ENCODE measurements around the gene UFSP1. TPM values are rescaled to one million over a fixed set of nuclear protein-coding genes. Genes with fewer than 3 reads are reported as not detected.

The UFSP1 gene
- total and polyA plus RNA-seq, 2 of the 13 experiments (the other 11 are each of a cell fraction or from before 2014, with no cell fraction given): 0.65 to 3.3 TPM

- ChIA-PET CTCF (ENCODE audit: low intra/inter-chr PET ratio, low total read pairs) (no interaction called here), POLR2A (interaction anchor here (0.6 to 1.1 kb wide), 3 partner anchors 15 to 194 kb away, joined by 3 read pairs; partner anchors contain the start of gene UFSP1)
- TF ChIP-seq ZNF232 (CRISPR knock-in tag; IDR thresholded peaks at IDR 0.05; ENCODE audit: borderline replicate concordance): peak; percentile 2; the same call in 1 of the 2 replicates
- TF ChIP-seq SMYD3 (CRISPR knock-in tag; IDR thresholded peaks at IDR 0.05): 0 out of 2 replicates have a peak, but pooled peaks have one; percentile 7
- TF ChIP-seq ZNF142 (CRISPR knock-in tag; IDR thresholded peaks at IDR 0.05): 0 out of 2 replicates have a peak, but pooled peaks have one; percentile 7
- no peak for TF ChIP-seq IKZF1 (IDR thresholded peaks at IDR 0.05)
- 0 out of 2 replicates have a peak, but pooled peaks have one; percentile 3 for TF ChIP-seq ZNF615 (CRISPR knock-in tag; IDR thresholded peaks at IDR 0.05; ENCODE audit: borderline replicate concordance)
- TF ChIP-seq ZNF746 (CRISPR knock-in tag; IDR thresholded peaks at IDR 0.05): no peak
- TF ChIP-seq, protein P1, sequence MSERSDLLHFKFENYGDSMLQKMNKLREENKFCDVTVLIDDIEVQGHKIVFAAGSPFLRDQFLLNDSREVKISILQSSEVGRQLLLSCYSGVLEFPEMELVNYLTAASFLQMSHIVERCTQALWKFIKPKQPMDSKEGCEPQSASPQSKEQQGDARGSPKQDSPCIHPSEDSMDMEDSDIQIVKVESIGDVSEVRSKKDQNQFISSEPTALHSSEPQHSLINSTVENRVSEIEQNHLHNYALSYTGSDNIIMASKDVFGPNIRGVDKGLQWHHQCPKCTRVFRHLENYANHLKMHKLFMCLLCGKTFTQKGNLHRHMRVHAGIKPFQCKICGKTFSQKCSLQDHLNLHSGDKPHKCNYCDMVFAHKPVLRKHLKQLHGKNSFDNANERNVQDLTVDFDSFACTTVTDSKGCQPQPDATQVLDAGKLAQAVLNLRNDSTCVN (CRISPR knock-in tag; IDR thresholded peaks at IDR 0.05; ENCODE audit: borderline replicate concordance): peak; percentile 6; the same call in 1 of the 2 replicates
- 0 out of 2 replicates have a peak, but pooled peaks have one; percentile 54 for TF ChIP-seq ZNF121 (CRISPR knock-in tag; IDR thresholded peaks at IDR 0.05)
- TF ChIP-seq, protein P2, sequence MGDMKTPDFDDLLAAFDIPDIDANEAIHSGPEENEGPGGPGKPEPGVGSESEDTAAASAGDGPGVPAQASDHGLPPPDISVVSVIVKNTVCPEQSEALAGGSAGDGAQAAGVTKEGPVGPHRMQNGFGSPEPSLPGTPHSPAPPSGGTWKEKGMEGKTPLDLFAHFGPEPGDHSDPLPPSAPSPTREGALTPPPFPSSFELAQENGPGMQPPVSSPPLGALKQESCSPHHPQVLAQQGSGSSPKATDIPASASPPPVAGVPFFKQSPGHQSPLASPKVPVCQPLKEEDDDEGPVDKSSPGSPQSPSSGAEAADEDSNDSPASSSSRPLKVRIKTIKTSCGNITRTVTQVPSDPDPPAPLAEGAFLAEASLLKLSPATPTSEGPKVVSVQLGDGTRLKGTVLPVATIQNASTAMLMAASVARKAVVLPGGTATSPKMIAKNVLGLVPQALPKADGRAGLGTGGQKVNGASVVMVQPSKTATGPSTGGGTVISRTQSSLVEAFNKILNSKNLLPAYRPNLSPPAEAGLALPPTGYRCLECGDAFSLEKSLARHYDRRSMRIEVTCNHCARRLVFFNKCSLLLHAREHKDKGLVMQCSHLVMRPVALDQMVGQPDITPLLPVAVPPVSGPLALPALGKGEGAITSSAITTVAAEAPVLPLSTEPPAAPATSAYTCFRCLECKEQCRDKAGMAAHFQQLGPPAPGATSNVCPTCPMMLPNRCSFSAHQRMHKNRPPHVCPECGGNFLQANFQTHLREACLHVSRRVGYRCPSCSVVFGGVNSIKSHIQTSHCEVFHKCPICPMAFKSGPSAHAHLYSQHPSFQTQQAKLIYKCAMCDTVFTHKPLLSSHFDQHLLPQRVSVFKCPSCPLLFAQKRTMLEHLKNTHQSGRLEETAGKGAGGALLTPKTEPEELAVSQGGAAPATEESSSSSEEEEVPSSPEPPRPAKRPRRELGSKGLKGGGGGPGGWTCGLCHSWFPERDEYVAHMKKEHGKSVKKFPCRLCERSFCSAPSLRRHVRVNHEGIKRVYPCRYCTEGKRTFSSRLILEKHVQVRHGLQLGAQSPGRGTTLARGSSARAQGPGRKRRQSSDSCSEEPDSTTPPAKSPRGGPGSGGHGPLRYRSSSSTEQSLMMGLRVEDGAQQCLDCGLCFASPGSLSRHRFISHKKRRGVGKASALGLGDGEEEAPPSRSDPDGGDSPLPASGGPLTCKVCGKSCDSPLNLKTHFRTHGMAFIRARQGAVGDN (CRISPR knock-in tag; IDR thresholded peaks at IDR 0.05): no peak
- 0 out of 2 replicates have a peak, but pooled peaks have one; percentile 18 for TF ChIP-seq ARID2 (CRISPR knock-in tag; IDR thresholded peaks at IDR 0.05; ENCODE audit: borderline replicate concordance)
- 0 out of 2 replicates have a peak, but pooled peaks have one; percentile 65 for TF ChIP-seq ZNF75D (CRISPR knock-in tag; IDR thresholded peaks at IDR 0.05; ENCODE audit: borderline replicate concordance)
- TF ChIP-seq ISX (CRISPR knock-in tag; conservative IDR thresholded peaks at IDR 0.05): 0 out of 2 replicates have a peak, but pooled peaks have one; percentile 1
- TF ChIP-seq GLI4 (CRISPR knock-in tag; IDR thresholded peaks at IDR 0.05; ENCODE audit: borderline replicate concordance): 0 out of 2 replicates have a peak, but pooled peaks have one; percentile 9
- Histone ChIP-seq H3K9me3 (ENCODE audit: low read length) (no peaks in the 10 kb centered on the region), H4K20me1 (ENCODE audit: insufficient read depth, low read length) (peaks cover 19% of the 10 kb centered on the region), H2AFZ (ENCODE audit: low read length) (no peak overlapping the region), H3K27me3 (ENCODE audit: control insufficient read depth in 1 of 2, insufficient read depth in 2 of 2, low read length in 2 of 2) (peaks cover 0 to 2% of the 10 kb centered on the region in 2 experiments; a peak in 1 of 5 replicates), H3K79me2 (ENCODE audit: insufficient read depth, low read length) (peaks cover 40% of the 10 kb centered on the region), H3K9ac (ENCODE audit: insufficient read depth, low read depth, low read length) (peak overlapping the region; percentile 91), H3K27ac (ENCODE audit: extremely low read length, insufficient read depth, low read length) (peak overlapping the region; percentile 87), H3K4me2 (ENCODE audit: low read depth, low read length) (peak overlapping the region; percentile 82), H3K36me3 (replicated peaks in 1 of 2; ENCODE audit: control insufficient read depth in 1 of 2, insufficient read depth in 2 of 2, low read length in 2 of 2) (peaks cover 1 to 21% of the 10 kb centered on the region in 2 experiments; a peak in 4 of 5 replicates), H3K4me3 (replicated peaks in 1 of 3; ENCODE audit: insufficient read depth in 1 of 3, low read depth in 2 of 3, low read length in 3 of 3) (peak overlapping the region; percentile 55 to 89 (median 86)), H3K4me1 (ENCODE audit: insufficient read depth, low read length) (peaks cover 43% of the 10 kb centered on the region)
- ATAC-seq: no peak; the same call in 2 of the 3 replicates
- no peak for DNase-seq (ENCODE audit: low spot score)
- in situ Hi-C loops (cut with HindIII; ENCODE audit: extremely low pct_ligation_motif_present, low pct_unique_long_range_greater_than_20kb) (no loop called here), intact Hi-C loops (cut with micrococcal nuclease; ENCODE audit: unreplicated experiment) (loop anchor here (1.0 kb wide), 1 partner anchor 168 kb away; the partner anchor contains the start of gene POP7)
- 29% methylated on average over 8 of the region's 8 CpGs for WGBS (ENCODE audit: low lambda C conversion rate)
- no peak for FAIRE-seq
- no TSS peak for BruUV-seq (replicated peaks)
Measured at GRCh38 chr7:100874300-100874576, 15.3 kb downstream of the UFSP1 start.

All from HepG2 (cell line).